HL-60/S4 treated with retinoic acid at 250 ng/mL for 4 days and 3 days (cell line): Measurements from ENCODE around the gene TRIO.

Experiments used
- in situ Hi-C: fragments of 300-500 bp; cut with MboI; formaldehyde crosslinking; loops from 2 replicates; pipeline ENCODE4 v1.7.0; 2022; ENCODE audit warnings: low sequenced_read_pairs

TRIO gene

GRCh38 chr5:14557203-14557770, 414.1 kb downstream of the TRIO start:
- in situ Hi-C loops, result no loop called here

- in situ Hi-C loops, result no loop called here
These were observed 414.8 kb downstream of the TRIO start for GRCh38 chr5:14557791-14558415.
